GM12878 (cell line): Measurements from ENCODE around the gene ZNF226. TPM values are rescaled to one million over a fixed set of nuclear protein-coding genes. Genes with fewer than 3 reads are reported as not detected.

Experiments
- ATAC-seq: fragments of 200-7000 bp; cut with Tn5 transposase; 3 replicates; pipeline ENCODE4 v1.9.1; 2020; ENCODE audit warnings: mild to moderate bottlenecking, moderate library complexity
- BruUV-seq: library from RNA; stranded (reverse); fragments of 400-500 nt; replicated peaks from 2 replicates; lab custom pipeline; 2021; lab: Mats Ljungman, UMichigan
- CTCF ChIA-PET: fragments of 300-600 bp; sonication (Branson Sonifier 250); formaldehyde crosslinking; extraction: SDS; loops from one replicate; lab custom pipeline; 2021; ENCODE audit warnings: inconsistent platforms; lab: Yijun Ruan, JAX
- POLR2A ChIA-PET: fragments of 350-600 bp; formaldehyde crosslinking; extraction: SDS; loops from one replicate; lab custom pipeline; 2021; ENCODE audit warnings: inconsistent platforms; lab: Charles Lee
- RAD21 ChIA-PET: fragments of 300-600 bp; sonication (Branson Sonifier 250); formaldehyde crosslinking; loops from one replicate; lab custom pipeline; 2023; ENCODE audit warnings: antibody characterized with exemption; ENCODE audit not compliant: unreplicated experiment; lab: Charles Lee
- SMC1A ChIA-PET: fragments of 300-600 bp; sonication (Branson Sonifier 250); formaldehyde crosslinking; loops from one replicate; lab custom pipeline; 2023; ENCODE audit not compliant: unreplicated experiment, uncharacterized antibody; lab: Charles Lee
- DNase-seq: peaks from one replicate; pipeline ENCODE4 v3.0.0-alpha.2; 2011; ENCODE audit warnings: low read depth, low spot score
- FAIRE-seq: peaks from 3 replicates; lab custom pipeline; 2011; peaks lifted over from hg19 to GRCh38; lab: Jason Lieb, UNC
- H2AFZ ChIP-seq: 2 replicates; pipeline ENCODE4 v1.6.0; 2011; ENCODE audit warnings: low read depth, low read length, control low read depth; ENCODE audit not compliant: control insufficient read depth
- H3K27ac ChIP-seq: 2 replicates; pipeline ENCODE4 v1.5.1; 2011; ENCODE audit warnings: control low read depth; ENCODE audit not compliant: control insufficient read depth, insufficient read depth
- H3K27me3 ChIP-seq, 2 experiments: replicated peaks in 1 of 2; 2 replicates each; pipeline versions ENCODE4 v1.6.0 to v1.6.1; 2011; ENCODE audit warnings: low read length in 1 of 2; ENCODE audit not compliant: control insufficient read depth in 2 of 2, insufficient read depth in 2 of 2
- H3K36me3 ChIP-seq, 2 experiments: 2 replicates each; pipeline ENCODE4 v1.5.1; 2011; ENCODE audit warnings: low read length in 1 of 2; ENCODE audit not compliant: control insufficient read depth in 2 of 2, insufficient read depth in 2 of 2
- H3K4me1 ChIP-seq: 2 replicates; pipeline ENCODE4 v1.6.1; 2011; ENCODE audit warnings: mild to moderate bottlenecking, low read length, moderate library complexity, mixed read lengths; ENCODE audit not compliant: control insufficient read depth, insufficient read depth
- H3K4me2 ChIP-seq: 2 replicates; pipeline ENCODE4 v1.6.0; 2011; ENCODE audit warnings: control low read depth; ENCODE audit not compliant: control insufficient read depth, insufficient read depth
- H3K4me3 ChIP-seq: fragments of 200-600 bp; sonication (generic); 2 replicates; pipeline ENCODE4 v1.5.1; 2016
- H3K79me2 ChIP-seq: 2 replicates; pipeline ENCODE4 v1.6.0; 2011; ENCODE audit warnings: low read length; ENCODE audit not compliant: control insufficient read depth, insufficient read depth
- H3K9ac ChIP-seq: 2 replicates; pipeline ENCODE4 v1.8.0; 2011; ENCODE audit warnings: low read length, control low read depth, mixed read lengths; ENCODE audit not compliant: control insufficient read depth, insufficient read depth
- H3K9me3 ChIP-seq: replicated peaks from 3 replicates; pipeline ENCODE4 v1.5.1; 2011; ENCODE audit warnings: mild to moderate bottlenecking, low read length; ENCODE audit not compliant: control insufficient read depth, insufficient read depth
- H4K20me1 ChIP-seq: 2 replicates; pipeline ENCODE4 v1.6.0; 2011; ENCODE audit not compliant: control insufficient read depth, insufficient read depth
- BCL11A ChIP-seq: IDR thresholded peaks from 2 replicates; pipeline ENCODE4 v1.6.1; 2011; ENCODE audit warnings: low read depth, low read length
- FOXK2 ChIP-seq: fragments of 450-650 bp; IDR thresholded peaks from 2 replicates; pipeline ENCODE4 v1.6.1; 2017; ENCODE audit warnings: mild to moderate bottlenecking, moderate library complexity
- HSF1 ChIP-seq: fragments of 150-350 bp; IDR thresholded peaks from 2 replicates; pipeline ENCODE4 v1.6.1; 2014; ENCODE audit warnings: mild to moderate bottlenecking, low read depth, low read length
- IRF5 ChIP-seq: fragments of 450-650 bp; IDR thresholded peaks from 2 replicates; pipeline ENCODE4 v1.6.1; 2017; ENCODE audit warnings: borderline replicate concordance
- KDM1A ChIP-seq: fragments of 200-600 bp; sonication (generic); IDR thresholded peaks from 2 replicates; pipeline ENCODE4 v1.6.1; 2016; ENCODE audit warnings: borderline replicate concordance
- MEF2A ChIP-seq: IDR thresholded peaks from 2 replicates; pipeline ENCODE4 v1.6.1; 2011; ENCODE audit warnings: low read depth, mild to moderate bottlenecking, low read length, moderate library complexity; ENCODE audit not compliant: insufficient read depth
- NFXL1 ChIP-seq: fragments of 450-650 bp; IDR thresholded peaks from 2 replicates; pipeline ENCODE4 v1.6.1; 2017; ENCODE audit warnings: antibody characterized with exemption, mild to moderate bottlenecking, borderline replicate concordance
- NR2F1 ChIP-seq: fragments of 450-650 bp; conservative IDR thresholded peaks from 2 replicates; pipeline ENCODE4 v1.6.1; 2017; ENCODE audit warnings: mild to moderate bottlenecking
- POU2F2 ChIP-seq: IDR thresholded peaks from 3 replicates; pipeline ENCODE4 v1.6.1; 2011; ENCODE audit warnings: low read depth, mild to moderate bottlenecking, low read length, borderline replicate concordance
- RUNX3 ChIP-seq: IDR thresholded peaks from 2 replicates; pipeline ENCODE4 v1.6.1; 2012; ENCODE audit warnings: low read length, inconsistent platforms
- TAF1 ChIP-seq: IDR thresholded peaks from 2 replicates; pipeline ENCODE4 v1.6.1; 2011; ENCODE audit warnings: mild to moderate bottlenecking, low read depth, low read length, borderline replicate concordance
- TARDBP ChIP-seq: IDR thresholded peaks from 2 replicates; pipeline ENCODE4 v1.6.1; 2016; ENCODE audit warnings: borderline replicate concordance
- USF2 ChIP-seq: IDR thresholded peaks from 2 replicates; pipeline ENCODE4 v1.6.1; 2011; ENCODE audit warnings: low read depth, low read length, improper control_type of control experiment, borderline replicate concordance
- ZNF384 ChIP-seq: IDR thresholded peaks from 2 replicates; pipeline ENCODE4 v1.6.1; 2012; ENCODE audit warnings: low read depth, mild to moderate bottlenecking, low read length, improper control_type of control experiment, borderline replicate concordance
- ZZZ3 ChIP-seq: IDR thresholded peaks from 2 replicates; pipeline ENCODE4 v1.6.1; 2011; ENCODE audit warnings: low read depth; ENCODE audit not compliant: control insufficient read depth, insufficient read length
- WGBS: methylation state at CpG from one replicate; pipeline ENCODE4 v1.1.6; 2016; ENCODE audit warnings: low lambda C conversion rate; ENCODE audit not compliant: insufficient replicate concordance, insufficient coverage; ENCODE audit errors: missing lambda C conversion rate; 5-methylcytosine and 5-hydroxymethylcytosine counted together
- in situ Hi-C: fragments of 300-500 bp; cut with MboI; formaldehyde crosslinking; loops from 9 replicates; pipeline ENCODE4 v1.14.3; 2018; ENCODE audit warnings: mixed read lengths
- intact Hi-C: fragments of 100-400 bp; cut with micrococcal nuclease; formaldehyde crosslinking; loops from one replicate; pipeline ENCODE4 v1.14.2; 2022; ENCODE audit not compliant: unreplicated experiment
- polyA plus RNA-seq, 11 experiments: library from polyadenylated mRNA; depleted of rRNA in 4 of 11; unstranded in 6 of 11; stranded (reverse) in 5 of 11; fragments of >200 nt; fragmentation: Nextera tagmentation in 4 of 11; fragmentation: Illumina TruSeq in 1 of 11; extraction: Ambion mirVana in 4 of 11; extraction: Trizol in 1 of 11; gene quantifications; 1 replicate in 1 of 11; 2 replicates in 10 of 11; pipeline versions ENCODE4 v1.2.1 to v1.2.3, GENCODE V29; 2011 to 2016; ENCODE audit warnings: inconsistent platforms in 2 of 11, missing spikeins in 2 of 11, low read depth in 1 of 11
- total RNA-seq, 4 experiments: library from RNA; depleted of rRNA in 3 of 4; stranded (reverse); fragments of >200 nt in 3 of 4; fragmentation: Illumina TruSeq in 1 of 4; extraction: Trizol in 1 of 4; gene quantifications; 2 replicates each; pipeline versions ENCODE4 v1.2.1 to v1.2.3, GENCODE V29; 2013 to 2021

ZNF226 gene
- total and polyA plus RNA-seq, 10 of the 15 experiments (the other 5 are each of a cell fraction or from before 2014, with no cell fraction given): 13.7 to 35.3 (median 18.3) TPM

GRCh38 chr19:44192127-44192526 lies 27.2 kb downstream of the ZNF226 start (continued):
- TF ChIP-seq HSF1 (no peak), KDM1A (no peak), NFXL1 (no peak), BCL11A (no peak)
- TF ChIP-seq, all 136 proteins: peak for 0

GRCh38 chr19:44196772-44197171 lies 31.9 kb downstream of the ZNF226 start:
- DNase-seq: no peak
- TF ChIP-seq FOXK2: no peak
- no peak for TF ChIP-seq NR2F1
- TF ChIP-seq, all 136 proteins: peak for 0
- no TSS peak for BruUV-seq
- Histone ChIP-seq H3K27me3 (no peaks in the 10 kb centered on the region), H3K9ac (no peak overlapping the region), H3K4me1 (no peaks in the 10 kb centered on the region), H3K4me2 (no peak overlapping the region), H4K20me1 (no peaks in the 10 kb centered on the region), H3K27ac (no peak overlapping the region), H3K4me3 (no peak overlapping the region), H3K9me3 (peaks cover 2% of the 10 kb centered on the region; the same call in 1 of the 3 replicates), H2AFZ (no peak overlapping the region), H3K36me3 (no peaks in the 10 kb centered on the region), H3K79me2 (no peaks in the 10 kb centered on the region)
- CTCF ChIA-PET: no interaction called here
- ATAC-seq (no peak), FAIRE-seq (no peak)
- POLR2A ChIA-PET: no interaction called here
- in situ Hi-C loops: no loop called here
- SMC1A ChIA-PET: no interaction called here
- intact Hi-C loops: no loop called here
- RAD21 ChIA-PET: no interaction called here

- ATAC-seq (no peak), DNase-seq (no peak), FAIRE-seq (no peak)
- Histone ChIP-seq H3K79me2 (no peaks in the 10 kb centered on the region), H4K20me1 (no peaks in the 10 kb centered on the region), H3K27ac (no peak overlapping the region), H3K36me3 (no peaks in the 10 kb centered on the region), H3K9me3 (peaks cover 4% of the 10 kb centered on the region), H3K4me3 (no peak overlapping the region), H3K27me3 (no peaks in the 10 kb centered on the region), H3K4me2 (no peak overlapping the region), H3K4me1 (no peaks in the 10 kb centered on the region), H2AFZ (no peak overlapping the region), H3K9ac (no peak overlapping the region)
- ChIA-PET RAD21 (no interaction called here), SMC1A (no interaction called here), CTCF (no interaction called here), POLR2A (no interaction called here)
- WGBS: 96% methylated on average over 1 of the region's 1 CpG
- no TSS peak for BruUV-seq
- intact Hi-C loops (no loop called here), in situ Hi-C loops (no loop called here)
- TF ChIP-seq TARDBP: no peak
- no peak for TF ChIP-seq ZZZ3
- TF ChIP-seq ZNF384: no peak
- TF ChIP-seq IRF5: no peak
- TF ChIP-seq TAF1: no peak
- no peak for TF ChIP-seq RUNX3
- no peak for TF ChIP-seq USF2
- no peak for TF ChIP-seq MEF2A
- no peak for TF ChIP-seq POU2F2
- TF ChIP-seq KDM1A: no peak
Observed at GRCh38 chr19:44202470-44202869, 37.6 kb downstream of the ZNF226 start.
